Measurements from ENCODE around the gene CREBL2.

Gene CREBL2

GRCh38 chr12:12684375-12685106, 72.9 kb downstream of the CREBL2 start:
- no peak overlapping the region for H2AFZ ChIP-seq (ENCODE audit: low read length)
- H3K9me2 ChIP-seq (ENCODE audit: low read depth, low read length) = no peaks in the 10 kb centered on the region
- no peaks in the 10 kb centered on the region for H3F3A ChIP-seq (ENCODE audit: insufficient read depth, low read length)
- H3K27me3 ChIP-seq (ENCODE audit: insufficient read depth, low read length) = no peaks in the 10 kb centered on the region
- TF ChIP-seq CTCF (IDR thresholded peaks at IDR 0.05; ENCODE audit: low read length) (no peak), EZH2 (IDR thresholded peaks at IDR 0.05; ENCODE audit: borderline replicate concordance, low read length) (no peak)
- peaks cover 2% of the 10 kb centered on the region for H3K4me1 ChIP-seq (ENCODE audit: insufficient read depth, low read length, severe bottlenecking)
- no peak overlapping the region for H3K4me2 ChIP-seq (ENCODE audit: low read length)
- H3K9me3 ChIP-seq (ENCODE audit: low read length) = no peaks in the 10 kb centered on the region
- H4K20me1 ChIP-seq (ENCODE audit: insufficient read depth, low read length) = no peaks in the 10 kb centered on the region
- no peaks in the 10 kb centered on the region for H3K79me2 ChIP-seq (ENCODE audit: insufficient read depth, low read length)
- no peak overlapping the region for H3K4me3 ChIP-seq (ENCODE audit: low read depth, low read length, poor library complexity, severe bottlenecking)
- no peak overlapping the region for H3K27ac ChIP-seq (ENCODE audit: low read depth, low read length, poor library complexity, severe bottlenecking)
- H3K9ac ChIP-seq (ENCODE audit: low read length) = no peak overlapping the region
- H3K36me3 ChIP-seq (ENCODE audit: insufficient read depth, low read length) = no peaks in the 10 kb centered on the region

DNA sequence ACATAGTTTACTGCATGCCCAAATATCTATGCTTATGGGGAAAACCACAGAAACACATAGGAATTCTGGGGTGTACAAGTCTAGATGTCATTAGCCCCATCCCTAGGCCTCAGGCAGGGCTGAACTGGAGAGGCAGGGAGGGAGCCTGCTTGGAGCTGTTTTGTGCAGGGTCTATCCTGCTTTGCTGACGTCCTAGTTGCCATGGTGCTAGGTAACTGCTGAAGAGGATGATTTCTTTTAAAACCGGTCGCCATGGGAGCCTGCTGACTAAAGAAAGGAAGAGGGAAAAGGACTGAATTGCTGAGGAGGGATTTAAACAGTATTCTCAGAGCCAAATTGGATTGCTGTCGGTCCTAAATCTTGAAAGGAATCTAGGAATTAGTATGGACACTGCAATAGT, 73.6 kb downstream of the CREBL2 start:
- TF ChIP-seq CTCF (IDR thresholded peaks at IDR 0.05; ENCODE audit: low read length) = no peak
- no peak for TF ChIP-seq EZH2 (IDR thresholded peaks at IDR 0.05; ENCODE audit: borderline replicate concordance, low read length)
- Histone ChIP-seq H3K4me3 (ENCODE audit: low read depth, low read length, poor library complexity, severe bottlenecking) (no peak overlapping the region), H3K36me3 (ENCODE audit: insufficient read depth, low read length) (no peaks in the 10 kb centered on the region), H3K9me3 (ENCODE audit: low read length) (no peaks in the 10 kb centered on the region), H3K9ac (ENCODE audit: low read length) (no peak overlapping the region), H3K27me3 (ENCODE audit: insufficient read depth, low read length) (no peaks in the 10 kb centered on the region), H3K79me2 (ENCODE audit: insufficient read depth, low read length) (no peaks in the 10 kb centered on the region), H4K20me1 (ENCODE audit: insufficient read depth, low read length) (no peaks in the 10 kb centered on the region), H3K4me1 (ENCODE audit: insufficient read depth, low read length, severe bottlenecking) (peaks cover 9% of the 10 kb centered on the region), H3K9me2 (ENCODE audit: low read depth, low read length) (no peaks in the 10 kb centered on the region), H2AFZ (ENCODE audit: low read length) (no peak overlapping the region), H3K4me2 (ENCODE audit: low read length) (no peak overlapping the region), H3F3A (ENCODE audit: insufficient read depth, low read length) (no peaks in the 10 kb centered on the region), H3K27ac (ENCODE audit: low read depth, low read length, poor library complexity, severe bottlenecking) (no peak overlapping the region)

DNA sequence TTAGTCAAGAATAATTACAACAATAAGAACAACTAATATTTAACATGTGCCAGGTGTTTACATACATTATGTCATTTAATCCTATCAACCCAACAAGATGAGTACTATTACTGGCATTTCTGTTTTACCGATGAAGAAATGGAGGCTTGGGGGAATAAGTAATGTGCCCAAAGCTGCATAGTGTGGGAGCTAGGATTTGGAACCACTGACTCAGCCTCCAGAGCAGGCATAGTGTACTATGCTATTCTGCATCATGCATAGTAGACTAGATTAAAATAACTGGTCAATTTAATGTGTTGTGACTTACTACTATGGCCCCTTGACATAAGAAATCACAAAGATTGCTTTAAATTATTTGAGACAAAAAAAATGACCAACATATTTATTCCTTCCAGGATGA, 74.8 kb downstream of the CREBL2 start:
- Histone ChIP-seq H3K4me2 (ENCODE audit: low read length) (no peak overlapping the region), H2AFZ (ENCODE audit: low read length) (no peak overlapping the region), H4K20me1 (ENCODE audit: insufficient read depth, low read length) (no peaks in the 10 kb centered on the region), H3F3A (ENCODE audit: insufficient read depth, low read length) (no peaks in the 10 kb centered on the region), H3K36me3 (ENCODE audit: insufficient read depth, low read length) (no peaks in the 10 kb centered on the region), H3K27ac (ENCODE audit: low read depth, low read length, poor library complexity, severe bottlenecking) (no peak overlapping the region), H3K9me2 (ENCODE audit: low read depth, low read length) (no peaks in the 10 kb centered on the region), H3K4me3 (ENCODE audit: low read depth, low read length, poor library complexity, severe bottlenecking) (no peak overlapping the region), H3K4me1 (ENCODE audit: insufficient read depth, low read length, severe bottlenecking) (peaks cover 21% of the 10 kb centered on the region), H3K9me3 (ENCODE audit: low read length) (no peaks in the 10 kb centered on the region), H3K27me3 (ENCODE audit: insufficient read depth, low read length) (no peaks in the 10 kb centered on the region), H3K79me2 (ENCODE audit: insufficient read depth, low read length) (no peaks in the 10 kb centered on the region), H3K9ac (ENCODE audit: low read length) (no peak overlapping the region)
- TF ChIP-seq EZH2 (IDR thresholded peaks at IDR 0.05; ENCODE audit: borderline replicate concordance, low read length) (no peak), CTCF (IDR thresholded peaks at IDR 0.05; ENCODE audit: low read length) (no peak)

Measured in OCI-LY1 (cell line).